ENCODE results near the gene SIDT1.

- TF ChIP-seq CTCF (IDR thresholded peaks at IDR 0.05) (no peak), POLR2A (IDR thresholded peaks at IDR 0.05) (no peak)
Observed at GRCh38 chr3:113570158-113570557, 37.8 kb downstream of the SIDT1 start.
